Measurements from ENCODE around the gene CSF1R.
"Not testable (repeated sequence)": the region's sequence is repeated elsewhere in the genome, so short reads cannot be mapped to it uniquely, and the experiment has no call there.

The CSF1R gene

GRCh38 chr5:150057052-150057451 lies 29.3 kb downstream of the CSF1R start:
- H3K4me3 ChIP-seq (ENCODE audit: low read depth, low read length): no peak overlapping the region

GRCh38 chr5:150056075-150056443 lies 30.3 kb downstream of the CSF1R start:
- no peak overlapping the region for H3K4me3 ChIP-seq (ENCODE audit: low read depth, low read length)

GRCh38 chr5:150055326-150056074 lies 30.9 kb downstream of the CSF1R start:
- no peak overlapping the region for H3K4me3 ChIP-seq (ENCODE audit: low read depth, low read length)

GRCh38 chr5:150054569-150054968 lies 31.8 kb downstream of the CSF1R start:
- H3K4me3 ChIP-seq (ENCODE audit: low read depth, low read length): no peak overlapping the region

- H3K4me3 ChIP-seq (ENCODE audit: low read depth, low read length): no peak overlapping the region
Measured at GRCh38 chr5:150053713-150054392, 32.5 kb downstream of the CSF1R start.

- no peak overlapping the region for H3K4me3 ChIP-seq (ENCODE audit: low read depth, low read length)
Measured at GRCh38 chr5:150052956-150053712, 33.2 kb downstream of the CSF1R start.

GRCh38 chr5:150052226-150052955 lies 34.0 kb downstream of the CSF1R start:
- H3K4me3 ChIP-seq (ENCODE audit: low read depth, low read length): no peak overlapping the region

GRCh38 chr5:150051657-150052195 lies 34.6 kb downstream of the CSF1R start:
- H3K4me3 ChIP-seq (ENCODE audit: low read depth, low read length): no peak overlapping the region

- H3K4me3 ChIP-seq (ENCODE audit: low read depth, low read length): not testable (repeated sequence)
Measured at GRCh38 chr5:150050172-150050811, 36.1 kb downstream of the CSF1R start.

- H3K4me3 ChIP-seq (ENCODE audit: low read depth, low read length): no peak overlapping the region
Measured at GRCh38 chr5:150046031-150046430, 40.3 kb downstream of the CSF1R start.

- no peak overlapping the region for H3K4me3 ChIP-seq (ENCODE audit: low read depth, low read length)
Measured at GRCh38 chr5:150045549-150045948, 40.8 kb downstream of the CSF1R start.

- no peak overlapping the region for H3K4me3 ChIP-seq (ENCODE audit: low read depth, low read length)
Measured at GRCh38 chr5:150044712-150045111, 41.6 kb downstream of the CSF1R start.

GRCh38 chr5:150044329-150044681 lies 42.0 kb downstream of the CSF1R start:
- no peak overlapping the region for H3K4me3 ChIP-seq (ENCODE audit: low read depth, low read length)

- no peak overlapping the region for H3K4me3 ChIP-seq (ENCODE audit: low read depth, low read length)
Measured at GRCh38 chr5:150043657-150044328, 42.6 kb downstream of the CSF1R start.

GRCh38 chr5:150042459-150042858 lies 43.9 kb downstream of the CSF1R start:
- no peak overlapping the region for H3K4me3 ChIP-seq (ENCODE audit: low read depth, low read length)

- no peak overlapping the region for H3K4me3 ChIP-seq (ENCODE audit: low read depth, low read length)
Measured at GRCh38 chr5:150038547-150038946, 47.8 kb downstream of the CSF1R start.

GRCh38 chr5:150036513-150036912 lies 49.8 kb downstream of the CSF1R start:
- H3K4me3 ChIP-seq (ENCODE audit: low read depth, low read length): no peak overlapping the region

GRCh38 chr5:150035139-150035895 lies 51.0 kb downstream of the CSF1R start:
- H3K4me3 ChIP-seq (ENCODE audit: low read depth, low read length): no peak overlapping the region

- H3K4me3 ChIP-seq (ENCODE audit: low read depth, low read length): no peak overlapping the region
Measured at GRCh38 chr5:150034662-150035061, 51.7 kb downstream of the CSF1R start.
